ENCODE results near the gene RASSF3. TPM values are rescaled to one million over a fixed set of nuclear protein-coding genes. Genes with fewer than 3 reads are reported as not detected.
A peak's percentile ranks its signal among the peaks of the same experiment; 100 is the strongest.

The RASSF3 gene
- total RNA-seq, 2 donors from 2014 or later: 52.0 to 54.5 TPM

DNA sequence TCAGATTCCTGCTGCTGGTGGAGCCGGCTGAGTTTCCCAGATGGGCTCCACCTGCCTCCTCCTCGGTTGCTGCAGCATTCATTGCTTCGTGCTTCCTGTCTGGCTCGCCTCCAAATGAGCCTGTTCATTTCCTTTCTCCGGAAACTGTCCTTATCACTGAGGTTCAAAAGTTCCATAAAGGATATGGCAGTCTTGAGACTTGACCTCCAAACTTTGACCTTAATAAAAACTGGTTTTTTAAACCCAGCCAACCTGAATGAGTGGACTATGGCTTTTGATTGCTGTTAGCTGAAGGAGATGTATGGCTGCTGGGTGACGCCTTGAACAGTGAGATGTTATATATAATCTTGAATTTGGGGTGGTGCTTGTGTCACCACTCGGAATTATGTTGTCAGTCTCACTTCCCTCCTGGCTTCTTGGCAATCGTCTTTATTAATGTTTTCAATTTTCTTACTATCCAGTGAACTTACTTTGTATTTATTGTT is 62.7 kb downstream of the RASSF3 start:
- DNase-seq: no peak
- Mint-ChIP-seq H3K4me1 (peaks cover 75% of the 10 kb centered on the region), H3K36me3 (ENCODE audit: low read depth) (no peaks in the 10 kb centered on the region), H3K27me3 (ENCODE audit: insufficient read depth) (no peaks in the 10 kb centered on the region), H3K9me3 (no peaks in the 10 kb centered on the region), H3K27ac (peak overlapping the region; percentile 91), H3K4me3 (no peak overlapping the region)
- no peak overlapping the region for H3K9ac ChIP-seq (ENCODE audit: extremely low read depth, low read length, poor library complexity, severe bottlenecking)
- H3K27me3 ChIP-seq (ENCODE audit: control insufficient read depth, insufficient read depth, low read length, poor library complexity, severe bottlenecking): no peaks in the 10 kb centered on the region
- no peak overlapping the region for H3K27ac ChIP-seq (ENCODE audit: low read depth, low read length)
- no peaks in the 10 kb centered on the region for H3K9me3 ChIP-seq (ENCODE audit: control insufficient read depth, low read length)
- WGBS, 2 experiments (ENCODE audit: insufficient coverage in 1 of 2, insufficient read length in 1 of 2): 70 to 84% methylated on average over 5 to 6 of the region's 8 CpGs
- no peaks in the 10 kb centered on the region for H3K36me3 ChIP-seq (ENCODE audit: control insufficient read depth, insufficient read depth, low read length)
- TF ChIP-seq CTCF (conservative IDR thresholded peaks at IDR 0.05): no peak
- peaks cover 33% of the 10 kb centered on the region for H3K4me1 ChIP-seq (ENCODE audit: control insufficient read depth, insufficient read depth, low read length)
- H3K4me3 ChIP-seq (ENCODE audit: low read length): no peak overlapping the region

DNA sequence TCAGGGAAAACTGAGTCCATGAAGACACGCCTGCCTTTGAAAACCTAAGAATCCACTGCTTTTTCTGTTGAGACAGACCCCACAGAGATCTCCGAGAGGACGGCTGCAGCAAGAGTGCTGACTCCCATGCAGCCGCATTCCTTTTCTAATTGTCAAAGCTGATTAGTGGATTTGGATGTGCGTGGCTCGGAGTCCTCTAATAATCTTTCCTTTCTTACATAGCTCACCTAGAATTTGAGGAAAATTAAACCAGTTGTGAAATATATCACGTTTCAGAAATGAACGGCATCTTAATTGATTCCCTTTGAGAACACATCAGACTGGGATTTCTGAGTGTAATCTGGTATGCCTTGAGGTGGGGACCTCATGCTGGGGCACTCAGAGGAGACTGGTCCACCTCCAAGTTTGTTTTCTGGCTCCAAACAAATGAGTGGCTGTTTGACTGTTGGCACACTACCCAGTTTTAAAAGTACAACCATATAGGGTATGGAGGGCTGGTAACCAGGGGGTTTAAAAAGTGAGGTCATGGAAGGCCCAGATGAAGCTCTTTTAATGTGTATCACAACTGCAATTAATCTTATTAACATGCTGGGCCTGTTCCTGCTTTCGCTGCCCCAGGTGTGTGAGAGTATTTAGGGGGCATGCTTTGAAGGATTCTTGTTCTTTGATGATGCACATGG is 63.3 kb downstream of the RASSF3 start:
- no peaks in the 10 kb centered on the region for H3K27me3 ChIP-seq (ENCODE audit: control insufficient read depth, insufficient read depth, low read length, poor library complexity, severe bottlenecking)
- Mint-ChIP-seq H3K4me1 (peaks cover 74% of the 10 kb centered on the region), H3K27ac (peak overlapping the region; percentile 91), H3K36me3 (ENCODE audit: low read depth) (no peaks in the 10 kb centered on the region), H3K4me3 (no peak overlapping the region), H3K9me3 (no peaks in the 10 kb centered on the region), H3K27me3 (ENCODE audit: insufficient read depth) (no peaks in the 10 kb centered on the region)
- no peak for TF ChIP-seq CTCF (conservative IDR thresholded peaks at IDR 0.05)
- H3K4me3 ChIP-seq (ENCODE audit: low read length): no peak overlapping the region
- peak; percentile 73 for DNase-seq
- no peak overlapping the region for H3K27ac ChIP-seq (ENCODE audit: low read depth, low read length)
- no peaks in the 10 kb centered on the region for H3K36me3 ChIP-seq (ENCODE audit: control insufficient read depth, insufficient read depth, low read length)
- H3K9me3 ChIP-seq (ENCODE audit: control insufficient read depth, low read length): no peaks in the 10 kb centered on the region
- peaks cover 32% of the 10 kb centered on the region for H3K4me1 ChIP-seq (ENCODE audit: control insufficient read depth, insufficient read depth, low read length)
- no peak overlapping the region for H3K9ac ChIP-seq (ENCODE audit: extremely low read depth, low read length, poor library complexity, severe bottlenecking)
- WGBS, 2 experiments (ENCODE audit: insufficient coverage in 1 of 2, insufficient read length in 1 of 2): 65% methylated on average over 4 to 8 of the region's 9 CpGs

DNA sequence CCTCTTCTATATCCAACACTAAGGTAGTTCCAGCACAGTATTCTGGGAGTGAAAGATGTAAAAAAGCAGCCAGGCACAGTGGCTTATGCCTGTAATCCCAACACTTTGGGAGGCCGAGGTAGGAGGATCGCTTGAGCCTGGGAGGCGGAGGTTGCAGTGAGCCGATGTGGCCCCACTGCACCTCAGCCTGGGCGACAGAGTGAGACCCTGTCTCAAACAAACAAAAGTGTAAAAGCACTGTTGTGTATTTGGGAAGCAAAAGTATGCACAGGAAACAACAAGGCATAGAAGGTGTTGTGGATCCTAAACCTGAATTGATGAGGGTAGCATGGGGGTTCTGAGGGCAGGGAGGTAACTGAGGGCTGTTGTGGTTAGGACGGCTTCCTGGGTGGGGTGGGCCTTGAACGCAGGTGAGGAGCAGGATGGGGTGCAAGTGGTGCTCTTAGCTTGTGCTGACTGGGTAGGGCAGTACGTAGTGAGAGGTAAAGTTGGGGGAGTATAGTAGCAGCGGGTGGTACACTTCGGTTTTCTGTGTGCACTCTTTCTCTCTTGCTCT is 64.2 kb downstream of the RASSF3 start:
- WGBS, 2 experiments (ENCODE audit: insufficient coverage in 1 of 2, insufficient read length in 1 of 2): 95 to 96% methylated on average over 9 to 10 of the region's 10 CpGs
- H3K27ac Mint-ChIP-seq: peak overlapping the region; percentile 88
- no peak overlapping the region for H3K4me3 Mint-ChIP-seq
- no peak for TF ChIP-seq CTCF (conservative IDR thresholded peaks at IDR 0.05)
- Histone ChIP-seq H3K27me3 (ENCODE audit: control insufficient read depth, insufficient read depth, low read length, poor library complexity, severe bottlenecking) (no peaks in the 10 kb centered on the region), H3K36me3 (ENCODE audit: control insufficient read depth, insufficient read depth, low read length) (no peaks in the 10 kb centered on the region), H3K4me3 (ENCODE audit: low read length) (no peak overlapping the region), H3K4me1 (ENCODE audit: control insufficient read depth, insufficient read depth, low read length) (peaks cover 32% of the 10 kb centered on the region), H3K9me3 (ENCODE audit: control insufficient read depth, low read length) (no peaks in the 10 kb centered on the region), H3K27ac (ENCODE audit: low read depth, low read length) (no peak overlapping the region), H3K9ac (ENCODE audit: extremely low read depth, low read length, poor library complexity, severe bottlenecking) (no peak overlapping the region)
- no peak for DNase-seq
- peaks cover 67% of the 10 kb centered on the region for H3K4me1 Mint-ChIP-seq
- H3K9me3 Mint-ChIP-seq: no peaks in the 10 kb centered on the region
- H3K36me3 Mint-ChIP-seq (ENCODE audit: low read depth): no peaks in the 10 kb centered on the region
- no peaks in the 10 kb centered on the region for H3K27me3 Mint-ChIP-seq (ENCODE audit: insufficient read depth)

Measured in endodermal cell (in vitro differentiated cells).